Stimulated activated CD8-positive, alpha-beta memory T cell treated with anti-CD3 and anti-CD28 coated beads, Interleukin-12 subunit alpha, Interleukin-12 subunit beta, amount 100 ng/mL, for 1 hour (primary cell): Measurements from ENCODE around the gene MEF2D.

Experiments
- DNase-seq: peaks from one replicate; pipeline ENCODE4 v3.0.0-alpha.2; 2020; ENCODE audit warnings: low read depth

MEF2D gene

DNA sequence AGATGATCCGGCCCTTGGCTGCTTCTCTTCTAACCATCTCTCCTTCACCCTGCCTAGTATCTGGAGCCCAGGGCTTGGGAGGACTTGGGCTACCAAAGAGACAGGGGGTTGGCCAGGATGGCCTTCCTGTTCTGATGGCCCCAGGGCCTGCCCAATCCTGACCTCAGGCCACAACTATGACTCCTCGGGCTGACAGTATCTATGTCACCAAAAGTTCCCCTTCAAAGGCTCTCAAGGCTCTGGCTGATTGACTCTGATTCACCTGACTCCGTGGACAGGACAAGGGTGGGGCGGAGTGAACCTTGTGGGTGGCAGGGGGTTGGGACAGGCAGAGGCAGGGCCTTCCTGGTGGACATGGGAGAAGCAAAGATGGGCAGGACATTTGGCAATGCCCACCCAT lies 12.7 kb downstream of the MEF2D start:
- DNase-seq: no peak

DNA sequence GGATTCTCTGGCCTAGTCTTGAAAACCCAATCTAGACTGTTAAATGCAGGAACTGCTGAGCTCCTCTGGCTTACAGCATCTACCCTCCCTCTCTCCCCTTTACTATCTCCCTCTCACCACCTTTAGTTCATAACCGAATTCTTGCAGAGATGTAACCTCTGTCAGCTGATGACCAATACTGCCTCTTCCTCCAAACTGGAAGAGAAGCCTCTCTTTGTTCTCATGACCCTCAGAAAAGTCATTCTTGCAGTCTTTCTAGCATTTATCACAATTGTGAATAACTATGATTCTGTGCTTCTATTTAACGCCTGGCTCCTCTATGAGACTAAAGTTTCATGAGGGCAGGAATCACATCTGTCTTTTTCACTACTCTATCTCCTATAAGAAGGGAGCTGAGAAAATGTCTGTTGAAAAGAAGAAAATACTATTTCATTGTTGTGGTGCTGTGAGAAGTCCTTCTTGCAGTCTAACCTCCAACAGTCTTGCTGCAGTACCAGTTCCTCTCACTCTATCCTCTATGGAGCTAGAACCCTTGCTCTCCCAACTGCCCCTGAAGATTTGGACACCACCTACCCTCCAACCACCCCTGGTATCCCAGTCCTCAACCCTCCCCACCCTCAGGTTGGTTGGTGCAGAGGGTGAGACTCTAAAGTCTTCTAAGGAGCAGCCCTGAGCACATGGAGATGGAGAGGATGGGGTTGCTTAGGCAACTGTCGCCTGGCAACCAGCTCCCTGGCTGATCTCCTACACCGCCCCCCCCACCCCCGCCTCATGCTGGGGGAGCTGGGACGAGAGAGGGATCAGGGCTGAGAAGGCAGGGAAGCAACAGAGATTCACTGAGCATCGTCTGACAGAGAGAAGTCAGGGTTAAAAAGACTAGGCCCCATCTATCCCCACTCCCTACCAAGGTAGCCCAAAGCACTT lies 13.9 kb downstream of the MEF2D start:
- no peak for DNase-seq

DNA sequence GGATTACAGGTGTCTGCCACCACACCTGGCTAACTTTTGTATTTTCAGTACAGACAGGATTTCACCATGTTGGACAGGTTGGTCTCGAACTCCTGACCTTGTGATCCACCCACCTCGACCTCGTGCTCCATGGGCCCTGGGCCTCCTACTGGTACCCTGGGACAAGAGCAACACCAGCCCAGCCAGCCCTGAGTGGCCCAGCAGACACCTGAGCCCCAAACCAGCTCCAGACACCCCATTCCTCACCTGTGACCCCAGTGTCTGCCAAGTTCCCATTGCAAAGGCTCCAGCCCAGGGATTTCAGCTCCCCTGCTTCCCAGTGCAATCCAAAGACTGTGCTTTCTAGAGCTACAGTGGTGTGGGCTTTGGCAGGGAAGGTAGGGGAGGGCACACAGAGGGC lies 14.6 kb downstream of the MEF2D start:
- no peak for DNase-seq

DNA sequence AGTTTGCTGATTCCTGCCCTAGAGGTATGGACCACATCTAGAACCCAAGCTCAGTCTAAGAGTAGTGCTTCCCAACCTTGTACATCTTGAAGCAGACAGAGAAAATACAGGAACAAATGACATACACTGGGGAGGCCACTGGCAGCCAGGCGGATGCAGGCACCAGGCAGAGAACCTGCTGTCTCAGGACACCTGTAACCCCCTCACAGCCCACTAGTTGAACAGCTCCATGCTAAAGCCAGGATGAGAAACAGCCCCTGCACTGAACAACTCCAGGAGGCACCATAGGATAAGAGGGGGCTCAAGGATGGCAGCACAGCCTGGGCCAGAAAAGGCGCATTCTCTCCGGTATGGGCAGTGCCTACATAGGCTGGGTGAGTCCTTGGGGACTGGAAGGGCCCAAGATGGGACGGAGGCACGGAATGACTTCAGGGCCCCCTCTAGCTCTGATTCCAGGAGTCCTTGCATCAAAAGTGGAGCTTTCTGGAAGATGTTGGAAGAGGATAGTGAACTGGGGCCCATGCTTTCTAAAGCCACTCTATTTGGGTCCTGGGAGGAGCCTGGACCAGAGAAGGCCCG lies 16.0 kb downstream of the MEF2D start:
- no peak for DNase-seq

DNA sequence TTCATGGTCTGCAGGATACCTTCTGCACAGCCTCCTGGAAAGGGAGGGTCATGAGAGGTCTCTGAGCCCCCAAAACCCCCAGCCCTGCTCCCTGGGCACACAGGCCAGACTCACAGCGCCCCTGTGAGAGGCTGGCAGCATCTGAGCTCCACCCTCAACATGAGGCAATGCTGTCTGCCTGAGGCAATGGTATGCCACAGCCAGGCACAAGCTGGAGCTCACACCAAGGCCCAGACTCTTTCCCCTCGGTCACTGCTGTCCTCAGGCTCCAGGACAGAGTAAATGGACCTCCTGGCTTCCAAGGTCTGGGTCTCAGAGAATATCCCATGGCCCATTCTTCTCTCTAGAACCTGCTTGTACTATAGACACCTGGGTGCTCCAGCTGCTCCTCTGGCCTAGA lies 17.2 kb downstream of the MEF2D start:
- DNase-seq: no peak

DNA sequence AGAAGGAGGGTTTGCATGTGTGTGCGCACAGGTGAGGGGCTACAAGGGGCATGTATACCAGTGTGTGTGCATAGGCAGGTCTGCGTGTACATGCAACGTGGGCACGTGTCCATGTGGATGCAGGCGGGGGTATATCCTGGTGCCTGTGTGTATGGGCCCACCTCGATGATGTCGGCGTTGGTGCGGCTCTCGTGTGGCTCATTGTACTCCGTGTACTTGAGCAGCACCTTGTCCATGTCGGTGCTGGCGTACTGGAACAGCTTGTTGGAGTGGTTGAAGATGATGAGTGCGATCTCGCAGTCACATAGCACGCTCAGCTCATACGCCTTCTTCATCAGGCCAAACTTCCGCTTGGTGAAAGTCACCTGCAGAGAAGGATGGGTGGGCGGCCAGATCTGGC lies 18.3 kb downstream of the MEF2D start:
- DNase-seq: no peak

DNA sequence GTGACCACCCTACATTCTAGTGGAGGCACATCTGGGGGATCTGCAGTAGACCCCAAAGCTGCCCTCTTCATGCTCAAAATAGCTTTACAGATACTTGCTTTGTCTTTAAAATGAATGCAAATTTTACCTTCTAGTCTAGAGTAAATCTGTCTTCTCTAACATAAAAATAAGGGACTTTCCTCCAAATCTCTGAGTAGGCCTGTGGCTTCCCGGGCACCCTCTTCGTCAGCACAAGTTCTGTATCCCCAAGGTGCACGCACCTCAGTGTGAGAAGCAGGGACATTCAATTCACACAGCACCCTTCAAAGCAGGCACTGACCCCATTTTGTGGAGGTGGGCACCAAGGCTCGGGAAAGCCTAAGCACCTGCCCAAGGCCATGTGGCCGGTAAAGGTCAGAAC lies 19.0 kb downstream of the MEF2D start:
- DNase-seq: no peak

DNA sequence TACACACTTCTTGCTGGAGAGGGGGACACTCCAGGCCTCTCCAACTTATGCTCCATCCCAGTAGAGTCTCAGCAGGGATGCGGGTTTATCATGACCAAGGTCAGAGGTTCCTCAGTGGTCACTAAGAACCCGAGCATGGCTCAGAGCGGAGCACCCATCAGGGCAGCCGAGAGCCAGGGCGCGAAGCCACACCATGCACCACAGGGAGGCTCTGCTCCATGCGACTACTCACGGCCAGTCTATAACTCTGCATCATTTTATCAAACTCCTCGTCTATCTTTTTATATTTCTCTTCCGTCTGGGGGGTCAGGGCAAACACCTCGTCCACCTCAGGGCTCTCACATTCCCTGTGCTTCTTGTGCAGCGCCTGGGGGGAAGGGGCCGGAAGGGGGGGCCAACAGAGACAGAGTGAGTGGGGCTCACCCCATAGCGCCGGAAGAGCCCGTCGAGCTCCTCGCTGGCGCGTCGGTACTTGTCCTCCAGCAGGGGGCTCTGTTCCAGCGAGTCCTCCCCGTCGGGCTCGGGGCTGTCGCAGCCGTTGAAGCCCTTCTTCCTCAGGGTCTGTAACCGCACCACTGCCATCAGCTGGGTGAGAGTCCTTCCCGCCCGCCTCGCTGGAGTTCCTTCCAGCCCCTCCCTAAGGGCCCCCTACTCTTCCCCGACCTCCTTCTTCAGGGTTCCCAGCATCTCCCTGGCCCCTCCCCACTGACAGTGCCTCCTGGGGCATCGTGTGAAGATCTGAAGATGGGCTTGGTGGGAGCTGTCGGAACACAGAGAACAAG lies 20.0 kb downstream of the MEF2D start:
- peak; percentile 64 for DNase-seq

DNA sequence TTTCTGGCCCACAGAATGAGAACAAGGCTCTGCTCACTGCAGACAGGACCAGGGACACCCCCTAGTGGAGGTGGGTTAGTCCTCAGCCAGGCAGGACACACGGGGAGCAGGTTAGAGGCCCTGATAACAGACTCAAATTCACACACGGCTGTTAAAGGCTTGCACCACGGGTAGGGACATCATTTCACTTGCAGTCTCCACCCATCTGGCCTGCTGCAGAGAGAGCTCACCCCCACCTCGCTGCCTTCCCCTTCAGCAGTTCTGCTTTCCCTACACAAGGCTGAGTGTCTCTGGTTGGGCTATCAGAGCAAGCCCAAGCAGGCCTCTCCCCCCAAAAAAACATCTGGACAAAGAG lies 20.6 kb downstream of the MEF2D start:
- no peak for DNase-seq

DNA sequence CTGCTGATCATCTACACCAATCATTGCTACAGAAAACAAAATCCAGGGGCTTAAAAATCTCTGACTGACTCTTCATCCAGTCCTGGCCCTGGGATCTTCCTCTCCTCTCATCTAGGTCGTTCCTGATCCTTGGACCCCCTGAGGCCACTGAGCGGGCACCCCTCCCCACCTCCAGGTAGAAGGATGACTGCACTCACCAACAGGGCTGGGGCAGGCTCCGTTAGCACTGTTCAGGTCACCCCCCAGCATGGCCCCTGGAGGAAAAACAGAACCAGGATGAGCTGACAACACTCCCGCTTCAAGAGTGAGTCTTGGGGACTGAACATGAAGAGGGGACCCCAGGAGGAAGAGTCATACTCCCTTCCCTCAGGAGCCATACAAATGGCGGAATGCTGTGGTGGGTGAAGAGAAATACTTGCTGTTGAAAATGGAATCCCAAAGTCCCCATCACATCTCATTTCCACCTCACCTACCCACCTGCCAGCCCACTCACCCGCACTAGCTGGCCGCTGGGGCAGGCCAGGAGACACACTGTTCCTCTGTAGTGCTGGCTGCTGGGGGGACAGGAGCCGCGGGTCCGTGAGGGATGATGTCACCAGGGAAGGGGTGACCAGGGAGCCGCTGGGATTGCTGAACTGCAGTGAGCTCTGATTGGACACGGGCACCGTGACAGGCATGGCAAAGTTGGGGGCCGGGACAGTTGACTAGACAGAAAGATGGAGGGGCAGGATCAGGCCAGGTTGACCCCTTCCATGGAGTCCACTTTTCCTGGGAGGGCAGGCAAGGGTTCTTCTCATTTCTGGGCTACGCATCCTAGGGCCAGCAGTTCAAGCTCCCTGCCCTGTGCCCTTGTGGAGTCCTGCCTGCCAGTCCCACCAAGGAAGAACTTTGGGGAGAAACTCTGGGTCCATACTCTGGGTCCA lies 21.2 kb downstream of the MEF2D start:
- no peak for DNase-seq

DNA sequence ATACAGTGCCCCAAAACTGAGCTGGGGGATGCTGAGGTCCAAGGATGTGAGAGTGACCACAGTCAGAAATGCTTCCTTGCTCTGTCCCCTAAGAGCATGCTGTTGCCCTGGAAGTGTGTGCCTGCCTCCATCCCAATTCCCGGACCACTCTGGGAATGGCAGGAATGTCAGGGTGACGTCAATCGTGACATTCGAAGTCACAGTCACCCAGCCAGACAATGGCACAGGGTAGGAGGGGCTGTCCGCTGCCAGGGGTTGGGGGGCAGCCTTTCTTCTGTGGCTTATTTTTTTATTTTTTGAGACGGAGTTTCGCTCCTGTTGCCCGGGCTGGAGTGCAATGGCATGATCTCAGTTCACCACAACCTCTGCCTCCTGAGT lies 22.3 kb downstream of the MEF2D start:
- no peak for DNase-seq

DNA sequence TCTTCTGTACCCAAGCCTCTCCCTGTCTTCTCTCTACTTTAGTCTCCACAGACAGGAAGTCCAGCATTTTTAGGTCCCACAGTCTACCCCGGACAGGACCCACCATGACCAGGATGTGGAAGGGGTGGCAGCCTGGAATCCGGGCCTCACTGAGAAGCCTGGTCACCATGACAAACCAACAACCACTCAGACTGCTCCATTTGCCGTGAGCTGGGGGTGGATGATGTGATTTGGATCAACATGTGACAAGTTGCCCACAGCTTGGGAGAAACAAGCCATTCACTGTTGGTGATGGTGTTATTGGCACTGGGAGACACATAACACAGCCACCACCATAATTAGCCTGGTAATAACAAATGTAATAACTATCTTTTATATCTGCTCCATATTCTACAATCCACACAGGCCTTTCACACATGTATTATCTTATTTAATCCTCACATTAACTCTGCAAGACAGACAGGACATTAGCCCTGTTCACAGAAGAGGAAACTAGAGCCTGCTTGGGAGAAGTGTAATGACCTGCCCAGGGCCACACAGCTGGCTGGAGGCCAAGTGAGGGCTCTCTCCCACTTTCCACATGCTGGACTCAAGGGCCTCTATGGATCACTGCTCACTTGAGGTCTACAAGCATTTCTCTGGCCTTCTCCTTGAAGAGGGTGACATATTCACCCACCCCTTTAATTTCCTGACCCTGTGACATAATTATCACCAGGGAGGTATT lies 22.9 kb downstream of the MEF2D start:
- no peak for DNase-seq

DNA sequence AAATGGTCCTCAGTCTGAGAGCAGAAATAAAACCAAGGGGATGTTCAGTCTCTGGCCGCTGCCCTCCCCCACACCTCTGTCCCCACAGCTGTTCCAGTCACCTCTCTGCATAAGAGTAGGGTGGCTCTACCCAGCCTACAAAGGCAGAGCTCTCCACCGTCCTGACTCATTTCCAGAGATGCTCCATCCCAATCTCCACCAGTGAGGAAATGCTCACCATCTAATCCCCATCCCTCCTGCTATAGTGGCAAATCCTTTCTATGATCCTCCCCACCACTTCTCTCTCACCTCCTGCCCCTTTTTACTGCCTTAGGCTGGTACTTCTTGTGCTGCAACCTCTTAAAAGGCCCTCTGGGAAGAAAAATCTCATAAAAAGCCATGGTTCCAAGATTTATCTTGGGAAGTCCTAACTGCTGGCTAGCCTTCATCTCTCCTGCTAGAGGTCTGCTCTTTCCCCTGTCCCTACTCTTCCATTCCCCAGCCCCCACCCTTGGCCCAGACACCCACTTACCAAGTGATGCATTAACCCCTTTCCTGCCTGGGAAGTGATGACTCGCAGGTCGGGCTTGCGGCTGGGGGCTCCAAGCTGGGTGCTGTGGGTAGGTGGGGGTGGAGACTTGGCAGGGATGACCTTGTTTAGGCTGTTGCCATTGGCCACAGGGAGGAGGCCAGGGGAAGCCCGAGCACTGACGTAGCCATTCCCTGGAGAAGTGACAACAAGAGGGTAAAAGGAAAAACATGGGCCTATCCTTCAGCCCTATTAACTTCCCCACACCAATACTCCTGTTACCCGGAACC lies 23.9 kb downstream of the MEF2D start:
- DNase-seq: no peak

DNA sequence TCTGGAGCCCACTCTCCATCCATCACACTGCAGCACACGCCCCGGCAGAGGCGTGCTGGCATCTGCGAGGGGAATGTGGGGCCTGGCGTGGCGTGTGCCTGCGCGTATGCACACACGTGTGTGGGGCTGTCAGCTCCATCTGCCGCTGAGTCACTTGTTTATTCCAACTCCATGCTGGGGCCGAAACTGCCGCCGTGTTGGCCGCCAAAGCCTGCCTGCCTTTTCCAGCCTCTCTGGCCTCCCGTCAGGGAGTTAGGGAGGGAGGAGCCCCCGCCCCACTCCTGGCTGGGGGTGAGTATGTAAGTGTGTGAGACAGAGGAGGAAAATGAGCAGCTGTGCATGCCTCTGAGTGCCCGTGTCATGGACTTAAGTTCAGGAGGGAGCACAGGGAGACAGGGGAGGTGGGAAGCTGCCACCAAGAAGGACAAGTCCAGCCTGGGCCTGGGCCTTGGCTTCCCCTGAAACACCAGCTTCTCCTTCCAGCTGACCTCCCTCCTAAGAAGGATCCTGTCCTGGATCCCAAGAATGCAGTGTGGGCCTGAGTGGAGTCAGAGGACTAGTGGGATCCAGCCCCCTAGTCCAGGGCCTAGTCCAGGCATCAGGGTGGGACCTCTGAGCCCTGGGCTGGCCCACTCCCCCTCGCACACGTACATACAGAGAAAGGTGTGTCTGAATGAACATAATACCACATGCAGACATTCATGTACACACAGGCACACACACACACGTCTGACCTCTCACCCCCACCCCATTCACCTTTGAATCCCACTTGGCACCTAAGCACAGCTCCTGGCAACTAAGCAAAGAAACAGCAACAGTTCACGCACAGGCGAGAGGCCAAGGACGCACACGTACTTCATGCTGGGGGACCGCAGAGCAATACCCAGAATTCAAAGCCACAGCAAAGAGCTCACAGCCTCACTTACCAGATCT lies 24.7 kb downstream of the MEF2D start:
- DNase-seq: no peak

DNA sequence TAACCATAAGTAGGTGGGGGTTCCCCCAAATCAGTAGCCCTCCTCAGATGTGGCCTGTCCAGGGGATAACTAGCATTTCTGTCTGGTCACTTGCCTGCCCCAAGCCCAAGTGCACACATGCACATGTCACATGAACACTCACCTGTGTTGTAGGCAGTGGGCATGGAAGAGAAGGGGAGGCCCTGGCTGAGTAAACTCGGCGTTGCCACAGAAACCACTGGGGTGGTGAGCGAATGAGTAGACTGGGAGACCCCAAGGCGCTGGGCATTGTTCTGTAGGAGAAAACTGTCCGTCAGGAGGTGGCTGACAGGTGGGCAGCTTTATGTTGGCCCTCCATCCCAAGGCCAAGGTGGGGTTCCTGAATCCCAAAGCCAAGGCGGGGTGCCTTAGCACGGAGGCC lies 25.6 kb downstream of the MEF2D start:
- no peak for DNase-seq

DNA sequence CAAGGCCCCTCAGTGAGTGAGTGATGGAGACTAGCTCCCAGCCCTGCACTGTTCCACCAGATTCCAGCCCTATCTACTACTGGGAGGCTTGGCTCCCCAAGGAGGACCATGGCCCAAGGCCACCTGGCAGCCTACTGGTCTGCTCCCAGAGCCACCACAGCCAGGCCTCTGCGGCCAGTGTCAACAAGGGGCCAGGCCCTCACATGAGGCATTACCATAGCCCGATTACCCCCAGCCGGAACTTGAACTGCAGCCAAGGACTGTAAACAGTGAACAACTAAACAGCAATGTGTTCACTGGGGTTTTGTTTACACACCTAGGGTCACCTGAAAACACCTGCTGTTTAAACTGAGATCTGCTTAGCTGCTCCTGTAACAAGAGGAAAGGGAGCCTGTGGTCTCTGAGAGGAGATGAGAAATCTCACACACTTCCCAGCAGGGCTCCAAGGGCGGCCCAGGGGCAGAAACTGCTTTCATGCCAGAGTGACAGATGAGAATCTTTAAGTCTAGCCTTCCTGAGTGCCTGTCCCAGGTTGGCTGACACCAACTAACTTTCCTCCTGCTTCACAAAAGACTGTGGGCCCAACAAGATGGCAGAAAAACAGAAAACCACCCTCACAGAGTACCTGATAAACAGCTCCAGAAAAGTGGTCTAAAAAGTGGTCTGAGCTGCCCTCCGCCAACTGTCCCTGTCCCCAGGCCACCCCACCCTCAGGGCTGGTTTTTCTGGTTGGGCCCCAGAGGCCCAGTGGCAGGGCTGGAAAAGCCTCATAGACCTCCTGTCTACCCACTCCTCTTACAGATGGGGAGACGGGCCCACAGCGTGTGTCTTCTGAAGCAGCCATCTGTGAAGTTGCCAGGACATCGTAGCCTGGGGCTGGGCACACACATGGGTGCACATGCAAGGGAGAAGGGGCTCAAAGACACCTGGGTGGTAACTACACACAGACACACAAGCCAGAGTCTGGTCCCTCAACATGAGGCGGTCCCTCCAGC lies 28.8 kb downstream of the MEF2D start:
- no peak for DNase-seq

DNA sequence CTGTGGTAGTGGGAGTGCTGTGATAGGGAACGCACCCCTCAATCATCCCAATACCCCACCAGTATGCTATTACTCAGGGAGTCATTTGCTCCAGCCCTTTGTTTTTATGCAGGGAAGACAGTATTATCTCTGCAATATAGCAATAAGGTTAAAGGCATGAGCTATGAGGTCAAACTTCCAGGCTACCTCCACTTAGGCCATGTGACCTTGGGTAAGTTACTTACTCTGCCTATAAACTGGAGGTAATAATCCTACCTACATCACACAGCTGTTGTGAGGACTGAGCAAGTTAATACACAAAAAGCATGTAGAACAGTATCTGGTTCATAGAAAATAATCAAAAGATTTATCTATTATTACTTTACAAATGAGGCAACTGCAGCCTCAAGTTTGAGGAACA lies 30.1 kb downstream of the MEF2D start:
- no peak for DNase-seq

DNA sequence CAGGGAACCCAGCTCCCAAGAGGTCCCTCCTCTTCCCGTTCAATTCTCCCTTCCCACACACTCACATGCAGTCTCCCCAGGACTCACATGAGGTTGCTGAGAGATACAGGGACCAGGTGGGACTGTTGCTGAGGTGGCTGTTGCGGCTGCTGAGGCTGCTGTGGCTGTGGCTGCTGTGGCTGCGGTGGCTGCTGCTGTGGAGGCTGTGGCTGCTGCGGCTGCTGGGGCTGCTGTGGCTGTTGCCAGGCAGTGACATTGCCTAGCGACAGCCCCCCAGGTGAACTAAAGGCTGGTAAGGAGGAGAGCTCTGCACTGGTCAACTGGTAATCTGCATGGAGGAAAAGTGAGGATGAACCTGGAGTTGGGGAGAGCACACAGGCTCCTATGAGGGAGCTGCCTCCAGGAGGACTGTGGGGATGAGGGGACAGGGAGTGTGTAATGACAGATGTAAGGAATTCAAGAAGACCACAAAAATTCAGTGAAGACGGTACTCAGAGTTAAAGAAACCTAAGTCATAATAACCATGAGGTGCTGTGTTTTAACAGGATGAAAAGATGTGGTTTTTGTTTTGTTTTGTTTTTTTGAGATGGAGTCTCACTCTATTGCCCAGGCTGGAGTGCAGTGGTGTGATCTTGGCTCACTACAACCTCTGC lies 31.8 kb downstream of the MEF2D start:
- DNase-seq: no peak
